Embryonic facial prominence (tissue), 1 donor: ENCODE data around the gene ERMAP.

ENCODE experiments used
- DNase-seq: peaks from one replicate; pipeline ENCODE4 v3.0.0-alpha.2; 2016; ENCODE audit errors: extremely low spot score

The ERMAP gene

DNA sequence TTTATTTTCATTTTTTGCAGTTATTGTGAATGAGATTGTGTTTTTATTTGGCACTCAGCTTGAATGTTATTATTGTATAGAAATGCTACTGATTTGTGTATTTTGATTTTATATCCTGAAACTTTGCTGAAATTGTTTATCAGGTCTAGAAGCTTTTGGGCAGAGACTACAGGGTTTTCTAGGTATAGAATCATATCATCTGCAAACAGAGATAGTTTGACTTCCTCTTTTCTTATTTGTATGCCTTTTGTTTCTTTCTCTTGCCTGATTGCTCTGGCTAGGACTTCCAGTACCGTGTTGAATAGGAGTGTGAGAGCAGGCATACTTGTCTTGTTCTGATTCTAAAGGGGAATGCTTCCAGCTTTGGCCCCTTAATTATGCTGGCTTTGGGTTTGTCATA is 56.7 kb downstream of the ERMAP start:
- no peak for DNase-seq

DNA sequence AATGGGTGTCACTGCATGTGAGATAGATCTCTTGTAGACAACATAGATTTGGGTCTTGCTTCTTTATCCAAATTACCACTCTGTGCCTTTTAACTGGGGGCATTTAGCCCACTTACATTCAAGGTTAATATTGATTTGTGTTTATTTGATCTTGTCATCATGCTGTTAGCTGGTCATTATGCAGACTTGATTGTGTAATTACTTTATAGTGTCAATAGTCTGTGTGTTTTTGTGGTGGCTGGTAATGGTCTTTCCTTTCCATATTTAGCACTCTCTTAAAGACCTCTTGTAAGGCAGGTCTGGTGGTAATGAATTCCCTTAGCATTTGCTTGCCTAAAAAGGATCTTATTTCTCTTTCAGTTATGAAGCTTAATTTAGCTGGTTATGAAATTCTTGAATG is 59.1 kb downstream of the ERMAP start:
- no peak for DNase-seq

DNA sequence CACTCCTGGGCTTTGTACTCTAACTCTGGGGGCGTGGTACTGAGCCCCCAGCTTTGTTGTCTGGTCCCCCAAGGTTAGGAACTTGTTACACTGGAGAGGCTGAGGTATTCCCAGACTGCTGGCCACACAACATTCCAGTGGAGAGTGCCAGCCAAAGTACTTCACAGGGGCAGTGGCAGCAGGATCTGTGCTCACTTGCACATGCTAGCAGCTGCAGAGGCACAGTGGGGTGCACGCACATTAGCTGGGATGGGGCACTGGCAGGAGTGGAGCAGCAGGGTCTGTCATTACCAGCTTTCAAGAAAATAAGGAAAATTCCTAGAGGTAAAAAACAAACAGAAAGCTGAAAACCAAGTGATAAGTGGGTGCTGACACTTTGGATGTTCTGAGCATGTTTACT is 60.5 kb downstream of the ERMAP start:
- DNase-seq, result no peak

DNA sequence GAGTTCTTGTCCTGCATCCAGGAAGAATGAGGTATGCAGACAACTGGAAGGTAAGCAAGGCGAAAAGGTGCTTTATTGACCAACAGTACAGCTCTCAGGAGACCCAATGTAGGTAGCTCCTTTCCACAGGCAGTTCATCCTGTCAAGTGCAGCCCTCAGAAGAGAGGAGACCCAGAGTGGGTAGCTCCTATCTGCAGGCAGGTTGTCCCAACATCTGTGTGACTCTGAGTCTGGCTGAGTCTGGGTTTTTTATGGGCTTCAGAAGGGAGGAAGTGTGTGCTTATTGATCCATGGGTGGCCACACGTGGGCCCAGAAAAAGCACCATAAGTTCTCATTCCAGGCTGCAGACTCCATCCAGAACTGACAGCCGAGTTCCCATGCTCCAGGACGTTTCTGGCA is 63.5 kb downstream of the ERMAP start:
- no peak for DNase-seq

DNA sequence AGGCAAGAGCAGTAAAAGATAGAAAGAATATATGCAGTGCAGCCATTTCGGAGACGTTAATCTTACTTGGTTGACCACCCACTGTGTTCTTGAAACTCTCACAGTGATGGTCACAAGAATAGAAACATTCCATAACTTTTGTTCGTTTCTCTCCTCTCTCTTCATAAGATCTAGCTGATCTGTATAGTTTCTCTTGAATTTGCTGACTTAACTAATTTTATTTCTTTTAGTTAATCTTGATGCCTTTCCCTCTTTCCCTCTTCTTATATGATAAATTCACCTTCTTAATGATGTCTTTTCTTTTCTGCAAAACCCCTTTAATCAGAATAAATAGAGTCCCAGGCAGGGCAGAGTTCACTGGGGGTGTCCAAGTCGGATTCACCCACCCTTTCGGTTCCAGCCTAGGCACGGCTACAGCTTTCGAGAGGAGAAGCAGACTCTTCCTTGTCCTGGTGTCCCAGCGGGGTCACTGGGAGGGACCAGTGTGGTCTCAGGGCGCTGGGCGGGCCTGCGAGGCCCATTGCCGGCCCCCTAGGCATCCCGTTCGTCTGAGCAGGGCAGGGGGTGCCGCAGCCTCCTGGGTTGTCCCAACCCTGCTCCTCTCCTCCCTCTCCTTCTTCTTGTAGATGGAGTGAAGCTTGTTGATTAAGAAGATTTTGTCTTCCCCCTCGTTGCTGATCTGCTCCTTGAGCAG is 69.3 kb downstream of the ERMAP start:
- no peak for DNase-seq

DNA sequence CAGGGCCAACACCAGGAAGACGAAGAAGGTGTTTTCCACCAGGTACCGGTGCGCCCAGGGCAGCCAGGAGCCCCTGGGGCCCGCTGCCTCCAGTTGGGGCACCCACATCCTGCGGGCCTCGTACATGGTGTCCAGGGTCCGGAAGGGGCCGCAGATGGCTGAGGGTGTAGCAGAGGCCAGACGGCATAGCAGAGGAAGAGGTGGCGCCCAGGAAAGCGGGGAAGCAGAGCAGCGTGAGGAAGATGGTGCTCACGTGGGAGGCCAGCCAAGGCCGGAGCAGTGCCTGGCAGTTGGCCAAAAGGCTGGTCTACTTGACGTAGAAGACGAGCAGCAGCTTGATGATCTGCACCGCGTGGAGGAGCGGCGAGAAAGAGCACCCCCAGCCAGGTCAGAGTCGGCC is 69.9 kb downstream of the ERMAP start:
- no peak for DNase-seq

DNA sequence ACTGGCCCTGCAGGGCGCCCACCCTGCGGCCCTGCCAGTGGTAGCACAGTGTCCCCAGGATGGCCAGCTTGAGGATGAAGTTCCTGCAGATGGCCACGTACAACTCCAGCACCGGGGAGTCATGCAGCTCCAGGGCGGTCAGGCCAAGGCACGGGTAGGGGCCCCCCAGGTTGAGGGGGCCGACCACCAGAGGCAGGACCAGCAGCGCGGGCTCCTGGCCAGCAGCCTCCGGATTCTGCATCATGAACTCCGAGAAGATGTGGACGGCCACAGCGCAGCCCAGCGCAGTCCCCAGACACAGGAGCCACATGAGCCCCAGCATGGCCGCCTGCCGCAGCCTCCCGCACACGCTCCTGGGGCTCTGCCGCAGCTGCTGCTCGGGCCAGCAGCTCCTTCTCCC is 70.4 kb downstream of the ERMAP start:
- no peak for DNase-seq

DNA sequence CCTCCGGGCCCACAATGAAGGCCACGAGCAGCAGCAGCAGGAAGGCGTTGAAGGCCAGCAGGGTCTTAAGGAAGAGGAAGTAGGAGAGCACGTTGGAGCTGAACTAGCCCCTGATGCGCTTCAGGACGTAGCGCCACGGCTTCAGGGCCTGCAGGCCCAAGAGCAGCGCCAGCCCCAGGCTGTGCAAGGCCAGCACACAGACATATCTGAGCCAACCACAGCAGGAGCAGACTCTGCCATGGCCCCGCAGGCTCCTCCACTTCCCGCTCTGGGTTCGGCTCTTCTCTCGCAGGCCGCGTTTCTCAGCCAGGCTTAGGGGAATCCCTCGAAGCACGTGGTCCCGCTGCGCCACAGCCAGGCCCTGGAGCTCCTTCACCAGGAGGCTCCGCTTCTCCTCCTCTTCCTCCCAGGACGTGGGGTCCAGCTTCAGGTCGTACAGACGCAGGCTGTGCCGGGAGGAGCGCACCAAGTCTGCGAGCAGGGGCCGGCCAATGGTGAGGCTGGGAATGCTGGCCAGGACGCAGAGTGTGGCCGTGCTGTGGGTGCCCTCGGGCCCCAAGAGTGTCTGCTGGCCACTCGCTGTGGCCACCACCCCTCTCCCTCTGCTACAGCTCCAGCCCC is 71.2 kb downstream of the ERMAP start:
- no peak for DNase-seq

DNA sequence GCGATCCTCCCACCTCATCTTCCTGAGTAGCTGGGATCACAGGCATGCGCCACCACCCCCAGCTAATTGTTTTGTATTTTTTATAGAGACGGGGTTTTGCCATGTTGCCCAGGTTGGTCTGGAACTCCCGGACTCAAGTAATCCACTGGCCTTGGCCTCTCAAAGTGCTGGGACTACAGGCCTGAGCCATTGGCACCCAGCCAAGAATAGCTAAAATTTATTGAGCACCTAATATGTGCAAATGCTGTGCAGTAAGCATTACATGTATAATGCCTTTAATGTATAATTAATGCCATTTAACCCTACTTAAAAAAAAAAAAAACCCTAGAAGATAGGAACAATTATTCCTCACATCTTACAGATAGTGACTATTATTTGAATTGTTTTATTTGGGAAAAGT is 72.3 kb downstream of the ERMAP start:
- no peak for DNase-seq

DNA sequence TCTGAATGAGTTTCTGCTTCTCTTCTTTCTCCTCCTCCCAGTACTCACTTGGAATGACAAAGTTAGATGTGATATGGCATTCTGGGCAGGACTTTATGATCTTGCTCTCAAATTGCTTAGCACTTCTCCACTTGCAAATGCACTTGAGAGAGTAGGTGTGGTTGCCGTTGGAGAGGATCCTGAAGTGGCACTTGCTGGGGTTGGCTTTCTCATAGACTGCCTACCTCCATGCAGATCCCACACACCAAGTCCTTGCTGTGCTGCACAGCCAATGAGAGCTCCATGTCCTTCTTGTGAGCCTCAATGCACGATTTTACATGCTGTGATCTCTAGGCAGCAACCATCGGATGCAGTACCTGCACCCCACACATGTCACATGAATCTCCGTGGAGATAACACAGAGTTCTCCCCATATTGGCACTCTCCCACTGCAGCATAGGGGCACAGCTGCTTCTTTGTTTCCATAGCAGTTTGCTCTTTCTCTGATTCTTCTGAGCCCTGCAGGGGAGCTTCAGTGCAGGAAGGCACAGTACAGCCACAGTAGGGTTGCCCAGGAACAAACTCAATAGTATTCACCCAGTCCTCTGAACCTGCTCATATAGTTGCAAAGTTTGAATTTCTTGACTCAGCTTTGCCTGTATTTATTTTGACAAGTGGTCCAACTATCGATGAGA is 74.7 kb downstream of the ERMAP start:
- no peak for DNase-seq
